BLaER1 (cell line): ENCODE results near the gene TAS2R46.
"Not testable (repeated sequence)": the region's sequence is repeated elsewhere in the genome, so short reads cannot be mapped to it uniquely, and the experiment has no call there.

Experiments used
- H3K27ac ChIP-seq: shearing (Covaris generic); formaldehyde crosslinking; 2 replicates; pipeline ENCODE4 v1.8.1; 2022
- H3K27me3 ChIP-seq: shearing (Covaris generic); formaldehyde crosslinking; 2 replicates; pipeline ENCODE4 v1.8.1; 2022
- H3K36me3 ChIP-seq: shearing (Covaris generic); formaldehyde crosslinking; 2 replicates; pipeline ENCODE4 v1.8.1; 2022
- H3K4me1 ChIP-seq: shearing (Covaris generic); formaldehyde crosslinking; 2 replicates; pipeline ENCODE4 v1.8.1; 2022
- H3K4me2 ChIP-seq: shearing (Covaris generic); formaldehyde crosslinking; 2 replicates; pipeline ENCODE4 v1.8.1; 2022
- H3K4me3 ChIP-seq: shearing (Covaris generic); formaldehyde crosslinking; 2 replicates; pipeline ENCODE4 v1.8.1; 2022
- H3K9ac ChIP-seq: shearing (Covaris generic); formaldehyde crosslinking; 2 replicates; pipeline ENCODE4 v1.8.1; 2022
- H3K9me3 ChIP-seq: shearing (Covaris generic); formaldehyde crosslinking; 2 replicates; pipeline ENCODE4 v1.8.1; 2022
- H4K20me1 ChIP-seq: shearing (Covaris generic); formaldehyde crosslinking; 2 replicates; pipeline ENCODE4 v1.8.1; 2022
- Cebpa-rat ChIP-seq: shearing (Covaris generic); IDR thresholded peaks from 2 replicates; pipeline ENCODE4 v1.8.1; 2022

TAS2R46 gene

GRCh38 chr12:11040162-11040561, 21.9 kb downstream of the TAS2R46 start:
- no peaks in the 10 kb centered on the region for H3K27me3 ChIP-seq
- H3K27ac ChIP-seq = no peak overlapping the region
- peaks cover 33% of the 10 kb centered on the region for H3K36me3 ChIP-seq
- TF ChIP-seq Cebpa-rat = no peak
- no peaks in the 10 kb centered on the region for H4K20me1 ChIP-seq
- no peaks in the 10 kb centered on the region for H3K4me1 ChIP-seq
- H3K9ac ChIP-seq = no peak overlapping the region
- no peak overlapping the region for H3K4me3 ChIP-seq
- H3K4me2 ChIP-seq = no peak overlapping the region
- H3K9me3 ChIP-seq = peaks cover 4% of the 10 kb centered on the region

- no peak overlapping the region for H3K27ac ChIP-seq
- H3K4me1 ChIP-seq = no peaks in the 10 kb centered on the region
- peaks cover 23% of the 10 kb centered on the region; the same call in 1 of the 2 replicates for H3K36me3 ChIP-seq
- H3K9me3 ChIP-seq = peaks cover 4% of the 10 kb centered on the region; the same call in 1 of the 2 replicates
- H3K4me3 ChIP-seq = no peak overlapping the region
- no peak overlapping the region for H3K9ac ChIP-seq
- no peak for TF ChIP-seq Cebpa-rat
- H3K4me2 ChIP-seq = no peak overlapping the region
- H3K27me3 ChIP-seq = no peaks in the 10 kb centered on the region
- no peaks in the 10 kb centered on the region for H4K20me1 ChIP-seq
These were observed 22.9 kb downstream of the TAS2R46 start for GRCh38 chr12:11039171-11039570.

- H3K9me3 ChIP-seq, H3K27ac ChIP-seq, H3K4me3 ChIP-seq: not testable (repeated sequence)
These were observed 28.1 kb downstream of the TAS2R46 start for GRCh38 chr12:11033959-11034358.

GRCh38 chr12:11031307-11031706, 30.8 kb downstream of the TAS2R46 start, which contains the start of gene TAS2R31:
Gene TAS2R31 (minus strand): TSS chr12:11031407. CDS start chr12:11031335, 72 bp downstream.
- no peaks in the 10 kb centered on the region for H4K20me1 ChIP-seq
- H3K36me3 ChIP-seq = peaks cover 38% of the 10 kb centered on the region
- H3K4me1 ChIP-seq = no peaks in the 10 kb centered on the region
- H3K4me2 ChIP-seq = no peak within 1 kb of the TSS
- no peak within 1 kb of the TSS for H3K27ac ChIP-seq
- no peaks in the 10 kb centered on the region for H3K27me3 ChIP-seq
- H3K9ac ChIP-seq = no peak within 1 kb of the TSS
- H3K9me3 ChIP-seq = peaks cover 5% of the 10 kb centered on the region
- TF ChIP-seq Cebpa-rat = no peak
- H3K4me3 ChIP-seq = no peak within 1 kb of the TSS

More at GRCh38 chr12:11033959-11034358, 28.1 kb downstream of the TAS2R46 start:
- H3K9ac ChIP-seq, H3K4me2 ChIP-seq, H4K20me1 ChIP-seq, H3K27me3 ChIP-seq, H3K4me1 ChIP-seq: not testable (repeated sequence)
- H3K36me3 ChIP-seq = peaks cover 25% of the 10 kb centered on the region

- Histone ChIP-seq H3K4me2 (no peak overlapping the region), H4K20me1 (no peaks in the 10 kb centered on the region), H3K4me3 (no peak overlapping the region), H3K36me3 (peaks cover 24% of the 10 kb centered on the region), H3K9ac (no peak overlapping the region), H3K4me1 (no peaks in the 10 kb centered on the region), H3K9me3 (peaks cover 15% of the 10 kb centered on the region), H3K27ac (no peak overlapping the region), H3K27me3 (no peaks in the 10 kb centered on the region)
- no peak for TF ChIP-seq Cebpa-rat
These were observed 36.0 kb downstream of the TAS2R46 start for GRCh38 chr12:11026118-11026517.

GRCh38 chr12:11023387-11023786, 38.7 kb downstream of the TAS2R46 start:
- Histone ChIP-seq H3K4me3 (no peak overlapping the region), H4K20me1 (no peaks in the 10 kb centered on the region), H3K9ac (no peak overlapping the region), H3K27me3 (no peaks in the 10 kb centered on the region), H3K9me3 (peaks cover 15% of the 10 kb centered on the region), H3K4me2 (no peak overlapping the region), H3K36me3 (peaks cover 24% of the 10 kb centered on the region), H3K27ac (no peak overlapping the region), H3K4me1 (peaks cover 3% of the 10 kb centered on the region; the same call in 1 of the 2 replicates)
- no peak for TF ChIP-seq Cebpa-rat

GRCh38 chr12:11022520-11022919, 39.6 kb downstream of the TAS2R46 start, which contains the start of gene TAS2R19:
Gene TAS2R19 (minus strand): TSS chr12:11022620. CDS start chr12:11022571, 49 bp downstream.
- H3K4me3 ChIP-seq = no peak within 1 kb of the TSS

GRCh38 chr12:11016937-11017336, 45.2 kb downstream of the TAS2R46 start:
- Histone ChIP-seq H3K36me3 (peaks cover 14% of the 10 kb centered on the region), H4K20me1 (no peaks in the 10 kb centered on the region), H3K4me1 (peaks cover 18% of the 10 kb centered on the region), H3K9ac (no peak overlapping the region), H3K4me3 (no peak overlapping the region), H3K27me3 (no peaks in the 10 kb centered on the region), H3K27ac (no peak overlapping the region), H3K4me2 (no peak overlapping the region), H3K9me3 (no peaks in the 10 kb centered on the region)
- no peak for TF ChIP-seq Cebpa-rat

More at GRCh38 chr12:11022520-11022919, 39.6 kb downstream of the TAS2R46 start, which contains the start of gene TAS2R19:
- no peak within 1 kb of the TSS for H3K9ac ChIP-seq
- no peak within 1 kb of the TSS for H3K27ac ChIP-seq
- no peaks in the 10 kb centered on the region for H3K27me3 ChIP-seq
- H3K9me3 ChIP-seq = peaks cover 15% of the 10 kb centered on the region
- H3K4me1 ChIP-seq = peaks cover 12% of the 10 kb centered on the region
- no peaks in the 10 kb centered on the region for H4K20me1 ChIP-seq
- no peak within 1 kb of the TSS for H3K4me2 ChIP-seq
- no peak for TF ChIP-seq Cebpa-rat
- H3K36me3 ChIP-seq = peaks cover 16% of the 10 kb centered on the region

- H3K9me3 ChIP-seq = no peaks in the 10 kb centered on the region
- no peak for TF ChIP-seq Cebpa-rat
- H3K4me1 ChIP-seq = peaks cover 18% of the 10 kb centered on the region
- no peak overlapping the region for H3K4me3 ChIP-seq
- H3K27ac ChIP-seq = no peak overlapping the region
- H4K20me1 ChIP-seq = no peaks in the 10 kb centered on the region
- H3K36me3 ChIP-seq = peaks cover 14% of the 10 kb centered on the region
- no peaks in the 10 kb centered on the region for H3K27me3 ChIP-seq
- no peak overlapping the region for H3K4me2 ChIP-seq
- H3K9ac ChIP-seq = no peak overlapping the region
These were observed 46.2 kb downstream of the TAS2R46 start for GRCh38 chr12:11015775-11016430.

GRCh38 chr12:11014234-11014633, 47.9 kb downstream of the TAS2R46 start:
- Histone ChIP-seq H3K4me3 (no peak overlapping the region), H3K36me3 (peaks cover 14% of the 10 kb centered on the region), H4K20me1 (no peaks in the 10 kb centered on the region), H3K4me2 (no peak overlapping the region), H3K9me3 (no peaks in the 10 kb centered on the region), H3K27me3 (no peaks in the 10 kb centered on the region), H3K27ac (no peak overlapping the region), H3K4me1 (peaks cover 18% of the 10 kb centered on the region), H3K9ac (no peak overlapping the region)
- no peak for TF ChIP-seq Cebpa-rat
